ENCODE results near the gene GRIK4.

GRIK4 gene

DNA sequence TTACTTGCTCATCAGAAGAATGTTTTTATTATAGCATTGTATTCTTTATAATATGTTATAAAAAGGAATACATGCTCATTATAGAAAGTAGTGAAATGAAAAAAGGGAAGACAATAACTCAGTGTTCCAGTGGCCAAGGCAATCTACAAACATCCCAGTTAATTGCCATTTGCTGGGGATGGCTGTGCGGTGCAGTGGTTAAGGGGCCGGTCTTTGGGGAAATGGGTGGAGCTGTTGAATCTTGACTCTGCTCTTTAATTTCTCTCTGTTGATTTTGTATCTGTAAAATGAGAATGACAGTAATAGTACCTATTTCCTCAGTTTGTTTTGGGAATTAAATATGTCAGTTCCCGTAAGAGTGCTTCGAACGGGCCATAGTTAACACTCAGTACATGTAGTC lies 299.7 kb downstream of the GRIK4 start:
- DNase-seq (ENCODE audit: low read depth), result no peak
- H3K4me3 ChIP-seq (ENCODE audit: low read depth, low read length), result no peak overlapping the region

DNA sequence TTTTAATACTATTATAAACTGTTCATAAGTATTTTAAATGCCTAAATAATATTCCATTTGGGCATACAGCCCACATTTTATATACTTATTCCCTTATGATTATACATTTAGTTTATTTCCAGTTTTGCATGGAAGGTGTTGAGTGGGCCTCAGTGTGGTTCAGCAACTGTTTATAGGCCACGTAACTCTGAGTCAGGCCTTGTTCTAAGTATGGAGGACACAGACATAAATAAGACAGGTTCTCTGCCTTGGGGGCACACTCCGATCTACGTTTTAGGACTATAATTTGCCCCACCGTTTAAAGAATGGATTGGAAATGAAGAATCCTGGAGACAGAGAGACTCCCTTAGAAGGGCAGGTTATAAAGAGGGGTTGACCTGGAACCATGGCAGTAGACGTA lies 300.2 kb downstream of the GRIK4 start:
- no peak overlapping the region for H3K4me3 ChIP-seq (ENCODE audit: low read depth, low read length)
- DNase-seq (ENCODE audit: low read depth), result no peak

DNA sequence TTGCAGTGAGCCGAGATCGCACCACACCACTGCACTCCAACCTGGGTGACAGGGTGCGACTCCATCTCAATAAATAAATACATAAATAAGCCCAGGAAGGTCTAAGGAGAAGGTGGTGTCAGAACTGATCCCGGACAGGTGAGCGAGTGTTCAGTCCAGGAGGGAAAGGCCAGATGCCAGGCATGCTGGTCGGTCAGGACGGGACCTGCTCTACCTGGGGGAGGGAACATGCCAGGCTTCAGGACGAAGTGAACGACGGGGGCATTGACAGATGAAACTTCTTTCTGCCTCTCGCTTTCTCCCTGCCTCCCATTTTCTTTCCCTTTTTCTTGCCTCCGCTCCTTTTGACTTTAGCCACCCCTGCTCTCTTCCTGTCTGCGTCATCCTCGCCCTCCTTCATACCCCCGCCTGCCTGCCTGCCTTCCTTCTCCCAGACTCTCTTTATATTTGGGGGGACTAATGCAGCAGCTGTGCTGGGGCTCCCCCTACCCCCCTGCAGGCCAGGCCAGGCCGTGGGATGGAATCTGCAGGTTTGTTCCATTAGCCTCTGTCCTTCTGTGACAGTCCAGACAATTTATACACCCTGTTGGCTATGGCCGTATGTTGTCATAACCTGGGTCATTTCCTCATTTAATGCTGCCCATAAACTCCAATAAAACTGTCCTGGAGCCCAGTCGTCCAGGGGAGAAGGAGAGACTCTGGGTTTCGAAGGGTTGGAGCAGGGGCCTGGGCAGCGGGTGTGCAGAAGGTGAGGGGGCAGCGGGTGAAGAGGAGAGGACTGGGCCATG lies 303.2 kb downstream of the GRIK4 start:
- H3K4me3 ChIP-seq (ENCODE audit: low read depth, low read length), result no peak overlapping the region
- DNase-seq (ENCODE audit: low read depth), result no peak

DNA sequence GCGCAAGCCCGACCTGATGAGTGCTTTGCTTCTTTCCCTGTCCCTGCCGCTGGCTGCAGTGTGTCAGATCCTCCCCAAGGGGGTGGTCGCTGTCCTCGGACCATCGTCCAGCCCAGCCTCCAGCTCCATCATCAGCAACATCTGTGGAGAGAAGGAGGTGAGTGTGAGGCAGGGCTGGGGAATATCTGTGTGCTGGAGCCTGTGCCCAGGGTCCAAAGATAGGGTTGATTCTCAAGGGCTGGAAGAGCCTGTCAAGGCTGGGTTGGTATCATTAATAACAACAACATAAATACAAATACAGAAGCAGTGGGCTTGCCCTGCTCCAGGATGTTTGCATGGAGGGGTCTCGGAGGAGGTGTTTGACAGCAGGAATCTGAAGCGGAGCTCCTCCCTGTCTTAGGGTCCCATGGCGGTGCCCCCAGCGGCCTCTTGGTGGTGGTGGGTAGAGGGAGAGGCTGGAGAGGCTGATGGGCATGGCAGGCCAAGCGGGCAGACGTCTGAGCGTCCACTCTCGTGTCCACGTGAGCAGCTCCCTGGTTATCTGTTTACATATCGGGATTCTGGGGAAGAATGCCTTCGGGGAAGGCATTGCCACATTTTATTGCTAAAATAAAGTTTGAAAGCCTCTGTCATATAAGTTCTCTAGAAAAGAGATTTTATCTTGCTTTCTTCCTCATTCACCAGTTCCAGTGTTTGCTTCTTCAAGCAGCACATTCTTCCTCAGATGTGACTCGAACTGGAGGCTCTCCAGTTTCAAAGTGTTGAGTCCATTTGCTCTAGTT lies 304.0 kb downstream of the GRIK4 start:
- H3K4me3 ChIP-seq (ENCODE audit: low read depth, low read length), result no peak overlapping the region
- no peak for DNase-seq (ENCODE audit: low read depth)

DNA sequence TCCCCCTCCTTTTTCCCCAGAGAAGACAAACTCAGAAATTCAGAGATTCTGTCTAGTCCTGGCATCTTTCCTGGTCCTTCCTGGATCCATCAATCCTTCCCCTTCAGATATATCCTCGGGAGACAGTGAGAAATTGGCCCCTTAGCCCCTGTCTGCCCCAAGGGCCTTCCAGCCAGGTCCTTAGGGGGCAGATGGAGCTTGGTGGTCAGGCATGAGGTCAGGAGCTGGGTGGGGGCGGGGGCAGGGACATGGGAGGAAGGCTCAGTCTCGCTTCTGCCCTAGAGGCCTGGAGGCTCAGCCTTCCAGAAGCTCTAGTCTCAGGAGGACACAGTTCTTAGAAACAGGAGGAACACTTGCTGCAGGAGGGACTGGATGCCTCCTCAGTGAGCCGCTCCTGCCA lies 304.6 kb downstream of the GRIK4 start:
- no peak for DNase-seq (ENCODE audit: low read depth)
- no peak overlapping the region for H3K4me3 ChIP-seq (ENCODE audit: low read depth, low read length)

DNA sequence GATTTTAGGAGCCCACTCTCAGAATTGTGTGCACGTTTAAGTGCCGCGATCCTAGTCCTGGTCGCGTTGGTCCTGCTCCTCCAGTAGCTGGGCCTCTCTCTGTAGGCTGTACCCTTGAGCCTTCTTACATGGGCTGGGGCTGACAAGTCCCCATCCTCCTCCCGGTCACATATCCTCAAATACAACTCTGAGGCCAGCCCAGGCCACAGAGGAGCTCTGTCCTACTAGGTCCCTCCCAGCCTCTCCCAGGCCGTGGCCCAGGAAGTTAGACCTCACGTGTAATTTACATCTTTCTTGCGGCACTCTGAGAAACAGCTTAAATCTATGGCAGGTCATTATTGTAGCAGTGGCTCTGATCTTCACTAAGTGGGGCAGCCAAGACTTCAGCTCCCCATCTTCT lies 305.2 kb downstream of the GRIK4 start:
- H3K4me3 ChIP-seq (ENCODE audit: low read depth, low read length), result no peak overlapping the region
- no peak for DNase-seq (ENCODE audit: low read depth)

DNA sequence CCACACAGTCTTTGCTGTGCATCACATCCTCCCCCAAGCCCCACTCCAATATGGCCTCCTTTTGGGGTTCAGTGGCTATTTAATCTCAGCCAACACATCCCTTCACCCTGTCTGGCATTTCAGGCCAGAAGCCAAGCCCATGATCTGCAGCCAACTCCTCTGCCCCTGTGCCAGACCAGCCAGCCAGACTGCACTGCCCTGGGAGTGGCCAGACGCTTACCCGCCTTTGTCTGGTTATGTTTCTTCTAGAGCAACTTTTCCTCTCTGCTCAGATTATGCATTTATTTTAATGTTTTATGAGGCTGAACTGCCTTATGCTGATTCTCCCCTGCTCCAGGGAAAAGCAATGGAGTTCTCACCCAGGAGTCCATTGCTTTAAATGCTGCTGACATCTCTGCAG lies 305.6 kb downstream of the GRIK4 start:
- no peak overlapping the region for H3K4me3 ChIP-seq (ENCODE audit: low read depth, low read length)
- DNase-seq (ENCODE audit: low read depth), result no peak

DNA sequence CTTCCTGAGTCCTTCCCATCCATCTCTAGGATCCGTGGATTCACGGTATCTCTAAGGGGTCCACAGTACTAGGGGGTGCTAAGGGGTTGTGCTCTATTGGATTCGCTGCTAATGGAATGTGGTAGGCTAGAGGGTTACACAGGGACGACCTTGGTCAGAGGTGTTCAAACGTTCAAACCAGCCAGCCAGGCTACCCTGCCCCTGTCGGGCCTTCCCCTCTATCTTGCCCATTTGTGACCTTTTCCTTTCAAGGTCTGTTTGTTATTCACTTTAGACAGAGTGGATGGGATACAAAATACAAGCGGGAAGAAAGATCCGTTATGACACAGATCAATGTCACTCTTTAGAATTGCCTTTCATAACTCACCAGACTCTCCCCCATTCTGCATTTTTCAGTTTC lies 306.5 kb downstream of the GRIK4 start:
- no peak overlapping the region for H3K4me3 ChIP-seq (ENCODE audit: low read depth, low read length)
- no peak for DNase-seq (ENCODE audit: low read depth)

DNA sequence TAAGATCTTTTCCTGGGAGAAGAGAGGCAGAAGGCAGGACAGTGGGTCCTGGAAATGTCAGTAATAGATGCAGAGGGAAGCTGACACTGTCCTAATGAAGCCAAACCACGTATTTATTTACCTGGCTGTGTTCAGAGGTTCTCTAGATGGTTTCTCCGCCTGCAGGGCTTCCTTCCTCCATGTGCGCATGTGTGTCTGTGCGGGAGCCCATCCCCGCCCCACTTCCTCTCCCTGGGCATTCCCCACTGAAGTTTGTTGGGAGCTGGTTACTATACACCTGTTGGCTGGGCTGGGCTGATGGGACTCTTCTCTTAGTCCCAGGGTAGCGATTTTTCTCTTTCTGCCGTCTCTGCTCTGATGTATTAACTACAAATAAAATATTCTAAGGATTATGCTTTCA lies 307.5 kb downstream of the GRIK4 start:
- no peak overlapping the region for H3K4me3 ChIP-seq (ENCODE audit: low read depth, low read length)
- no peak for DNase-seq (ENCODE audit: low read depth)

DNA sequence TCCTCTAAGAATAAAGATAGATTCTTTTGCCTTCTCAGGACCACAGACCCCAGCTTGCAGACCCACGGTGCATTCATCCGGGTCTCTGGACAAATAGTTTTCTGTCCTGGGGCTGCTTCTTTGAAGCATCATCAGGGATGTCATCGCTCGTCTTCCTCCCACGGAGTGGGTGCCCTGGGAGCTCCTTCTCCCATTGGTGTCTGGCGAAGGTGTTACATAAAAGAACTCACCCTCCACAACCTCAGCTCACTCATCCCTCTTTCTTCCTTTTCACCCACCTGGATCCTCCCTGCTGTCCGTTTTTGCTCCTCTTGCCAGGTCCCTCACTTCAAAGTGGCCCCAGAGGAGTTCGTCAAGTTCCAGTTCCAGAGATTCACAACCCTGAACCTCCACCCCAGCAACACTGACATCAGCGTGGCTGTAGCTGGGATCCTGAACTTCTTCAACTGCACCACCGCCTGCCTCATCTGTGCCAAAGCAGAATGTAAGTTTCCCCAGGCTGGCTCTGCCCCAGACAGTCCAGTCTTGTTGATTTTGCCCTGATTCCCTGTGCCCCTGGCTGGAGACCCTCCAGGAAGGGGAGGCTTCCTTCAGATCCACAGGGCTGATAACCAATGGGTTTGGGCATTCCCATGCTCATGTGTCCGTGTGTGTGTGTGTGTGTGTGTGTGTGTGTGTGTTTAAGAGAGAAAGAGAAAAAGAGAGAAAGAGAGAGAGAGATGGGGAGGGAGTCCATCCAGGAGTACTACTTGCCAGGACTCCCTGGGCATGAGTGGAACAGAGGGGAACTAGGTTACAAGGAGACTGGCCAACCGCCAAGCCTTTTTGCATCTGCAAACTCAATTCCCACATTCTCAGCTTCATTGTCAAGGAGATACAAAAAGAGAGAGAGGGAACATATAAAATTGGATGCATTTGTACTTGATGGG lies 308.2 kb downstream of the GRIK4 start:
- DNase-seq (ENCODE audit: low read depth), result no peak
- no peak overlapping the region for H3K4me3 ChIP-seq (ENCODE audit: low read depth, low read length)

DNA sequence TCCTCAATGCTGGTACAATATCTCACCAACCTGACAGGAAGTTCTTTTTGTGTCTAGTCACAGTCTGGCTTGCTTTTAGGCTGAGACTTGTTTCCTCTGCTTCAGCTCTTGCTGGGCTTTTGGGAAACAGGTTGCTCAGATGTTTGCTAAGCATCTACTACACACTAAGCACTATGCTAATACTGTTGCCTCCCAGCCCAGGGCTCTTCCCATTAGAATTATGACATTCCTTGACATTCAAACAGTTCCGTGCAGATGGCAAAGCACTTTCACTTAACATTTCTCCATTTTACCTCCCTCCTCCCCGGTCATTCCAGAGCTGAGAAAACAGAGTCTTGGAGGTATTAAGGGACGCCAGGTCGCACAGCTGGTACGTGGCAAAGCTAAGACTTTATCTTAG lies 311.6 kb downstream of the GRIK4 start:
- H3K4me3 ChIP-seq (ENCODE audit: low read depth, low read length), result no peak overlapping the region
- DNase-seq (ENCODE audit: low read depth), result no peak

DNA sequence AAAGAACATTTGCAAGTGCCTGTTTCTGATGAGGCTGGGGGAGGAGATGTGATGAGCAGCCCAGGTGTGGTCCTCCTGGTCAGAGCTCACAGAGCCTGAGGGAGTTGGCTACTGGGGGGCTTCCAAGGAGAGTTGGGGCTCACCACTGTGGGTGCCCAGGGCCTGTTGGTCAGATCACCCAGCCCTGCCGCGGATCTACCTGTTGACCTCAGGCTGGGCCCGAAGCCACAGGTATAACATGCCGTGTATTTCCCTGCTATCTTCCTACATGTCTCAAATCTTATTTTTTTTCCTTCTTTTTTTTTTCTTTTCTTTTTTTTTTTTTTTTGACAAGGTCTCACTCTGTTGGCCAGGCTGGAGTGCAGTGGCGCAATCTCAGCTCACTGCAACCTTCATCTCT lies 312.7 kb downstream of the GRIK4 start:
- no peak for DNase-seq (ENCODE audit: low read depth)
- no peak overlapping the region for H3K4me3 ChIP-seq (ENCODE audit: low read depth, low read length)

DNA sequence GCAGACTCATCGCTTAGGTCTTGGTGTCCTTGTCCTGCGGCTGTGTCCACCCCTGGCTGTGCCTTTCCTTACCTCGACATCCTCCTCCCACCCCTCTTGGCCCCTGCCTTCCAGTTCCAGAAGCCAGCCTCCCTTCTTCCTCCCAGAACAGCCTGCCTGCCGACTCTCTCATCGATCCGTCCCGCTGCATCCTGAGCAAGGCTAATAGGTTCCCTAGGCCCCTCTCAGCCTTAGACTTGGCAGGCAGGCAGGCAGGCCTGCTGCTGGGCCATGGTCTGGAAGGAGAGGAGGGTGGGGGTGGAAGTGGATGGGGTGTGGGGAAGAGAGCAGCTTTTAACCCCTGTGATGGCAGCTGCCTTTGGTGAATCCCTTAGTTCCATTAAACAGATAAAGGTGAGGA lies 315.6 kb downstream of the GRIK4 start:
- no peak for DNase-seq (ENCODE audit: low read depth)
- H3K4me3 ChIP-seq (ENCODE audit: low read depth, low read length), result no peak overlapping the region

DNA sequence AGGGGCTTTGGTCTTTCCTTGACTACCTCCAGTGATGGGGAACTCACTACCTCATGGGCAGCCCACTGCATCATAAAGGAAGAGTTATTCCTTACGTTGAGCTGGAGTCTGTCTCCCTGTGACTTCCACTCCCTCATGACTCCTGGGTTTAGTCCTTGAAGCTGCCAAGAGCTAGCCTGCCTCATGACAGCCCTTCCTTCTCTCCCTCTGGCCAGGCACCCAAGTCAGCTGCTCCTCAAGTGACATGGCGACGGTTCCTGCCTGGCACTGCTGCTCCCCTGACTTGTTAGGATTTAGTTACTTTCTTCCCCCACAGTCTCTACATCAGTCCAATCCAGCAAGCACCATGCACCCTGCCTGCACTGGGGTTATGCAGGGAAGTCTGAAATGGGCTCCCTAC lies 316.3 kb downstream of the GRIK4 start:
- DNase-seq (ENCODE audit: low read depth), result no peak
- H3K4me3 ChIP-seq (ENCODE audit: low read depth, low read length), result no peak overlapping the region

DNA sequence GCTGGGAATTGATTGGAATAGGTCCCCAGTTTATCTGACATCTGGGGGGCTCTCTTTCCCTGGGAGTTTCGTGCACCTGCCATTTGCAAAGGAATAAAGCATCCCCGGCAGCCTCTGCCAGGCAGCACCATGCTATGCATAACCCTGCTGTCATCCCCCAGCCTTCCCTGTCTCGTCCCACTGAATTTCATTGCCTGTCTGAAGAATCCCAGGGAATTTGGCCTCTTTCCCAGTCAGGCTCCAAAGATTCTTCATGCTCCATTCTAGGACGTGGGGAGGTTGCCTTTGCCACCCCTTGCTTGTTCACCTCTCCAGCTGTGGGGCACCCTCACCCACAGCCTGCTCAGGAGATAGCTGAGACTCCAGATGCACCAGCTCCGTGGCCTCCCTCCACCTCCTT lies 317.3 kb downstream of the GRIK4 start:
- H3K4me3 ChIP-seq (ENCODE audit: low read depth, low read length), result no peak overlapping the region
- DNase-seq (ENCODE audit: low read depth), result no peak

DNA sequence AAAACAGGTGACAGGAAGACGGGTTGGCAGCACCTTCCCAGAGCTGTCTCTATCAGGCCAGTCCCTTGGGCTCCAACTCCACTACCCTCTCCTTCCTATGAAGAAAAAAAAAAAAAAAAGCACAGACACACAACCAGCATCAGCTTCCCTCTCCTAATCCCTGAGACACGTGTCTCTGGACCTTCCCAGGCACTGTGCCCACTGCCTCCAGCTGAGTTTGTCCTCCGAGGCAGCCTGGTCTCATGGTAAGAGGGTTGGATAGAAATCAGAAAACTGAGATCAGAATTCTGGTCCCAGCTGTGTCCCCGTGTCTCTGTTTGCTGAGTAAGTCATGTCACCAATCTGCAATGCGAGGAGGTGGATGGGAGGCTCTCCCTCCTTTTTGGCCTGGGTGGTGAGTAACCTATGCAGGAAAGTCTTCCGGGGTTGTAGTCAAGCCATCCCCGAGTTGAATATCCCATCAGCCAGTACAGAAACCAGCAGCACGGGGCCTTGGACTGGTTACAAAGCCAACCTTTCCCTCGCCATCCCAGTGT lies 318.6 kb downstream of the GRIK4 start:
- H3K4me3 ChIP-seq (ENCODE audit: low read depth, low read length), result no peak overlapping the region
- no peak for DNase-seq (ENCODE audit: low read depth)

DNA sequence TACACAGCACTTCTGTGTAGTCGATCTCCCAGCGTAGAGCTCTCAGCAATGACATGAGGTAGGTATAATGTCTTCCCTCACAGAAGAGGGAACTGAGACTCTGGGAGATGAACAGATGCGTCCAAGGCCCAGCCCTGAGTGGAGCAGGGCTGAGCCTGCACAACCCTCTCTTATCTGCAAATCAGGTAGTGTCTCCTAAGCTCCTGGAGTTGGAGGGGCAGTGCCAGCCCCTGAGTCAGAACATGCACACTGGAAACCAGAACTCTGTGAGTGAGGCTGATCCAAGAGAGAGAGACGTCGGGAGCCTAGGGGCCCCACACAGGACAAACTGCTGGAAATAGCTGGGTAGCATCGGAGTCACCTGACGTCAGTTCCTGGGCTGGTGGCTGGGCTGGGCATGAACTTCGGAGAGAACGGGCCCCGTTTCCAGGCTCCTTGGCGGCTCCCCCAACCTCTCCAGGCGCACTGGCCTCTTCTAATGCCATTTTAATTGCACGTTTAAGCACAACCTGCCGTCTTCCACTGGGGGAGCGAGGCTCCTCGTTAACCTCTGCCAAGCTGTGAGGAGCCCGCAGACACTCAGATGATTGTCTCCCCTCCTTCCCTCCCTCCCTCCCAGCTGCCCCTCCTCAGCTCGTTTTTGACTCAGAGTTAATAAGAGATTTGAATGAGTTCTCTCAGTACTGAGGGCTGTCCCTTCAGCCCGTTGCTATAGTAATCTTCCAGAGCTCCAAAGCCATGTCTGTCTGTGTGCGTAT lies 321.1 kb downstream of the GRIK4 start:
- H3K4me3 ChIP-seq (ENCODE audit: low read depth, low read length), result no peak overlapping the region
- no peak for DNase-seq (ENCODE audit: low read depth)

DNA sequence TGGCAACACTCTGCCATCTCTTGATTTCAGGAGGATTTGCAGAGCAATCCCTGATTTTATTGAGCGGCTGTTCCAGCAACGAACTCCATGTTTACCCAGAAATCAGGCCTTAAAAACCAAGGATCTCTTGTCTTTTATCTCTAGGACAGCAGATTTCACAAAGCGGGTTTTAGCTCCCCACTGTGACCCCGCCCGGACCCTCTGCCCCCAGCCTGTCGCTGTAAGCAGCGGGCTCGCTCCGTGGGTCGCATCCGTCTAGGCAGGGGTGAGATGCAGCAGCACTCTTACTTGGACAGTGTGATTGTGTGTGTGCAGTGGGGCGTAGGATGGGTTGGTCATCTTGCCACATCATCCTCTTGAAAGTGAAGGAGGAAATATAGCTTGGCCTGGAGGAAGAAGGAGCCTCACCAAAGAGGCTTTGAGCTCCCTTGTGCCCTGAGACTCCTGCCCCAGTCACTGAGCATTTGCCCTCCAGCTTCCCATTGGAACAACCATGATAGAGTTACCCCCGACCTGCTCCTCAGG lies 323.2 kb downstream of the GRIK4 start:
- H3K4me3 ChIP-seq (ENCODE audit: low read depth, low read length), result no peak overlapping the region
- no peak for DNase-seq (ENCODE audit: low read depth)

All from skeletal muscle cell (primary cell).